ENCODE results near the gene HPCAL1.

- TF ChIP-seq CTCF (IDR thresholded peaks at IDR 0.05) (no peak), POLR2A (IDR thresholded peaks at IDR 0.05) (no peak)
These were observed 24.2 kb downstream of the HPCAL1 start for GRCh38 chr2:10326707-10327594.

All from right lobe of liver (tissue), 4 donors.